Neuronal stem cell (in vitro differentiated cells): ENCODE measurements around the gene KLHDC7B.

Source experiments
- DNase-seq: peaks from one replicate; pipeline ENCODE4 v3.0.0-alpha.2; 2013; ENCODE audit warnings: low spot score
- H2AFZ ChIP-seq: one replicate; pipeline ENCODE4 v1.6.1; 2013; ENCODE audit warnings: mild to moderate bottlenecking, low read length, inconsistent platforms
- H2AK5ac ChIP-seq: 2 replicates; pipeline ENCODE4 v1.6.1; 2013; ENCODE audit warnings: low read depth, mild to moderate bottlenecking, inconsistent platforms, low read length, moderate library complexity, mixed read lengths
- H2BK120ac ChIP-seq: 2 replicates; pipeline ENCODE4 v1.6.1; 2013; ENCODE audit warnings: low read depth, mild to moderate bottlenecking, inconsistent platforms, low read length, moderate library complexity, mixed read lengths
- H2BK12ac ChIP-seq: one replicate; pipeline ENCODE4 v1.6.1; 2013; ENCODE audit warnings: low read length, inconsistent platforms
- H2BK15ac ChIP-seq: 2 replicates; pipeline ENCODE4 v1.6.1; 2013; ENCODE audit warnings: mild to moderate bottlenecking, low read length, inconsistent platforms, mixed read lengths
- H2BK5ac ChIP-seq: one replicate; pipeline ENCODE4 v1.6.1; 2013; ENCODE audit warnings: inconsistent platforms, mild to moderate bottlenecking, low read length, moderate library complexity
- H3K14ac ChIP-seq: one replicate; pipeline ENCODE4 v1.6.1; 2013; ENCODE audit warnings: low read length, inconsistent platforms
- H3K18ac ChIP-seq: 2 replicates; pipeline ENCODE4 v1.6.1; 2013; ENCODE audit warnings: low read length, inconsistent platforms
- H3K23ac ChIP-seq: 2 replicates; pipeline ENCODE4 v1.6.1; 2013; ENCODE audit warnings: low read depth, mild to moderate bottlenecking, mixed read lengths, low read length, inconsistent platforms; ENCODE audit not compliant: poor library complexity
- H3K27ac ChIP-seq: replicated peaks from 3 replicates; pipeline ENCODE4 v1.5.1; 2013; ENCODE audit warnings: low read length, inconsistent platforms
- H3K27me3 ChIP-seq, 3 experiments: 2 replicates each; pipeline ENCODE4 v1.6.1; 2013; ENCODE audit warnings: low read length in 3 of 3, mild to moderate bottlenecking in 2 of 3, inconsistent platforms in 1 of 3, low read depth in 1 of 3, mixed read lengths in 1 of 3, moderate library complexity in 1 of 3; ENCODE audit not compliant: control insufficient read depth in 3 of 3, insufficient read depth in 3 of 3
- H3K36me3 ChIP-seq, 2 donors: replicated peaks in 1 of 2; 2 replicates each; pipeline ENCODE4 v1.6.1; 2013; ENCODE audit warnings: low read length in 2 of 2; ENCODE audit not compliant: control insufficient read depth in 2 of 2, insufficient read depth in 2 of 2
- H3K4ac ChIP-seq: 2 replicates; pipeline ENCODE4 v1.6.1; 2013; ENCODE audit warnings: inconsistent platforms, mild to moderate bottlenecking, low read length, moderate library complexity
- H3K4me1 ChIP-seq, 2 donors: 1 replicate in 1 of 2; 2 replicates in 1 of 2; pipeline ENCODE4 v1.6.1; 2013; ENCODE audit warnings: low read length in 2 of 2, low read depth in 1 of 2; ENCODE audit not compliant: control insufficient read depth in 2 of 2, insufficient read depth in 1 of 2
- H3K4me2 ChIP-seq: one replicate; pipeline ENCODE4 v1.6.1; 2013; ENCODE audit warnings: mild to moderate bottlenecking, low read length, inconsistent platforms; ENCODE audit not compliant: insufficient read depth, poor library complexity, severe bottlenecking
- H3K4me3 ChIP-seq, 2 donors: 2 replicates each; pipeline ENCODE4 v1.5.1; 2013; ENCODE audit warnings: low read length in 2 of 2, mild to moderate bottlenecking in 2 of 2, inconsistent platforms in 1 of 2, moderate library complexity in 1 of 2
- H3K79me1 ChIP-seq: one replicate; pipeline ENCODE4 v1.6.1; 2013; ENCODE audit warnings: low read depth, mild to moderate bottlenecking, inconsistent platforms, low read length, moderate library complexity
- H3K9ac ChIP-seq: one replicate; pipeline ENCODE4 v1.6.1; 2013; ENCODE audit warnings: mild to moderate bottlenecking, low read depth, low read length, inconsistent platforms; ENCODE audit not compliant: poor library complexity
- H3K9me3 ChIP-seq, 2 donors: replicated peaks in 1 of 2; 2 replicates each; pipeline versions ENCODE3 to v1.6.1; 2013; ENCODE audit warnings: low read length in 2 of 2, mild to moderate bottlenecking in 2 of 2, inconsistent platforms in 1 of 2, low read depth in 1 of 2, mixed read lengths in 1 of 2, moderate library complexity in 1 of 2; ENCODE audit not compliant: control insufficient read depth in 2 of 2, insufficient read depth in 1 of 2
- H4K8ac ChIP-seq: one replicate; pipeline ENCODE4 v1.6.1; 2013; ENCODE audit warnings: low read depth, mild to moderate bottlenecking, inconsistent platforms, low read length, moderate library complexity
- H4K91ac ChIP-seq: one replicate; pipeline ENCODE4 v1.6.1; 2013; ENCODE audit warnings: low read length, low read depth, mild to moderate bottlenecking, inconsistent platforms; ENCODE audit not compliant: poor library complexity
- WGBS, 2 donors: extraction: QIAGEN DNeasy Blood & Tissue Kit; methylation state at CpG; one replicate each; pipeline ENCODE4 v1.1.7; 2013; ENCODE audit warnings: missing lambda C conversion rate in 2 of 2, mixed read lengths in 1 of 2; ENCODE audit not compliant: insufficient read length in 2 of 2, insufficient replicate concordance in 1 of 2; ENCODE audit errors: extremely low coverage in 2 of 2; 5-methylcytosine and 5-hydroxymethylcytosine counted together

The KLHDC7B gene

GRCh38 chr22:50573491-50574382, 28.0 kb downstream of the KLHDC7B start:
- H3K27me3 ChIP-seq = no peaks in the 10 kb centered on the region
- no peak overlapping the region for H2AK5ac ChIP-seq
- no peak overlapping the region for H2BK5ac ChIP-seq
- H3K18ac ChIP-seq = no peak overlapping the region
- peaks cover 4% of the 10 kb centered on the region for H3K79me1 ChIP-seq
- no peak overlapping the region for H3K14ac ChIP-seq
- H3K9me3 ChIP-seq = no peaks in the 10 kb centered on the region
- no peaks in the 10 kb centered on the region for H3K4me1 ChIP-seq
- H3K27ac ChIP-seq = no peak overlapping the region
- H3K23ac ChIP-seq = peak overlapping the region; percentile 52
- WGBS, 2 donors = no CpG with 5 or more reads among the region's 26 CpGs
- no peak overlapping the region for H2BK15ac ChIP-seq
- H2BK120ac ChIP-seq = no peak overlapping the region
- DNase-seq = no peak
- H4K91ac ChIP-seq = no peak overlapping the region
- H3K4me2 ChIP-seq = no peak overlapping the region
- H3K4me3 ChIP-seq = no peak overlapping the region
- H3K36me3 ChIP-seq = peaks cover 67 to 75% of the 10 kb centered on the region in 2 donors
- H2AFZ ChIP-seq = no peak overlapping the region
- H3K4ac ChIP-seq = peak overlapping the region; percentile 37
- H2BK12ac ChIP-seq = no peak overlapping the region
- no peak overlapping the region for H3K9ac ChIP-seq
- H4K8ac ChIP-seq = no peak overlapping the region

DNA sequence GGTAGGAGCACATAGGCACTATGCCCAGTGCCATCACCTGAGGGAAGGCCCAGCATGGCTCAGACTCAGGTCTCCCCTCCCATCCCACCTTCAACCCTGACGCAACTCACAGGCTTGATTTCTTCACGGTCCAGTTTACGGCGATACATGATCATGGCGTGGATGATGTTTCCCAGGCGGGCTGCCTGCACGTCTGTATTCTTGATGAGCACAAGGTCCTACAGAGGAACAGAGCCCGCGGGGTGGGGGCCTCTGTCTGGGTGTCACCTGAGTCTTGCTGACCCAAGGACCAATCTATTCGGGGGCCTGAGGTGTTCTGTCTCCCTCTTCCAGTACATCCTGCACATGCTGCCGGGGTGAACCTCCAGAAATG, 28.7 kb downstream of the KLHDC7B start:
- Histone ChIP-seq H4K91ac (no peak overlapping the region), H3K79me1 (peaks cover 4% of the 10 kb centered on the region), H3K9ac (no peak overlapping the region), H2BK15ac (no peak overlapping the region), H3K4ac (peak overlapping the region; percentile 37), H3K36me3 (peaks cover 64 to 75% of the 10 kb centered on the region in 2 donors), H2AFZ (no peak overlapping the region), H3K4me3 (no peak overlapping the region), H2BK120ac (no peak overlapping the region), H3K4me1 (no peaks in the 10 kb centered on the region), H4K8ac (no peak overlapping the region), H3K18ac (no peak overlapping the region), H3K27ac (no peak overlapping the region), H3K27me3 (no peaks in the 10 kb centered on the region), H3K23ac (no peak overlapping the region), H3K9me3 (no peaks in the 10 kb centered on the region), H2AK5ac (no peak overlapping the region), H3K4me2 (no peak overlapping the region), H2BK12ac (no peak overlapping the region), H2BK5ac (no peak overlapping the region), H3K14ac (no peak overlapping the region)
- no peak for DNase-seq
- no CpG with 5 or more reads among the region's 11 CpGs for WGBS, 2 donors

GRCh38 chr22:50575426-50575941, 29.8 kb downstream of the KLHDC7B start:
- WGBS, 2 donors = no CpG with 5 or more reads among the region's 8 CpGs
- H3K4me1 ChIP-seq = no peaks in the 10 kb centered on the region
- H3K9ac ChIP-seq = no peak overlapping the region
- H3K36me3 ChIP-seq = peaks cover 64 to 75% of the 10 kb centered on the region in 2 donors
- no peaks in the 10 kb centered on the region for H3K27me3 ChIP-seq
- no peak overlapping the region for H2AFZ ChIP-seq
- H3K18ac ChIP-seq = no peak overlapping the region
- no peak overlapping the region for H4K91ac ChIP-seq
- H3K4me3 ChIP-seq = no peak overlapping the region
- H2AK5ac ChIP-seq = no peak overlapping the region
- H3K4ac ChIP-seq = no peak overlapping the region
- H3K79me1 ChIP-seq = peaks cover 4% of the 10 kb centered on the region
- H3K9me3 ChIP-seq = no peaks in the 10 kb centered on the region
- no peak overlapping the region for H3K4me2 ChIP-seq
- H2BK5ac ChIP-seq = no peak overlapping the region
- no peak overlapping the region for H2BK15ac ChIP-seq
- no peak overlapping the region for H2BK120ac ChIP-seq
- H2BK12ac ChIP-seq = no peak overlapping the region
- no peak overlapping the region for H3K23ac ChIP-seq
- DNase-seq = no peak
- no peak overlapping the region for H3K27ac ChIP-seq
- no peak overlapping the region for H4K8ac ChIP-seq
- no peak overlapping the region for H3K14ac ChIP-seq

- no peak overlapping the region for H3K27ac ChIP-seq
- H4K8ac ChIP-seq = no peak overlapping the region
- no peak overlapping the region for H3K4me3 ChIP-seq
- peaks cover 59 to 73% of the 10 kb centered on the region in 2 donors for H3K36me3 ChIP-seq
- H2BK5ac ChIP-seq = no peak overlapping the region
- no peak overlapping the region for H2BK15ac ChIP-seq
- H3K9ac ChIP-seq = no peak overlapping the region
- H2BK120ac ChIP-seq = no peak overlapping the region
- no peak overlapping the region for H3K18ac ChIP-seq
- no peak overlapping the region for H3K14ac ChIP-seq
- H3K4ac ChIP-seq = no peak overlapping the region
- no peak overlapping the region for H3K23ac ChIP-seq
- H2AFZ ChIP-seq = no peak overlapping the region
- no CpG with 5 or more reads among the region's 5 CpGs for WGBS, 2 donors
- no peaks in the 10 kb centered on the region for H3K4me1 ChIP-seq
- peaks cover 4% of the 10 kb centered on the region for H3K79me1 ChIP-seq
- no peak for DNase-seq
- H4K91ac ChIP-seq = no peak overlapping the region
- H2BK12ac ChIP-seq = no peak overlapping the region
- H2AK5ac ChIP-seq = no peak overlapping the region
- H3K4me2 ChIP-seq = no peak overlapping the region
- H3K27me3 ChIP-seq = no peaks in the 10 kb centered on the region
- H3K9me3 ChIP-seq = no peaks in the 10 kb centered on the region
Observed at GRCh38 chr22:50576070-50576469, 30.4 kb downstream of the KLHDC7B start.
